Activated CD4-positive, alpha-beta T cell treated with anti-CD3 and anti-CD28 coated beads for 24 hours (primary cell): Measurements from ENCODE around the gene TMEM243.

ENCODE experiments used
- DNase-seq, 2 donors: peaks; one replicate each; pipeline ENCODE4 v3.0.0-alpha.2; 2020; ENCODE audit warnings: low read depth in 2 of 2

Gene TMEM243

GRCh38 chr7:87156709-87157108 is 62.8 kb downstream of the TMEM243 start:
- no peak for DNase-seq

- no peak for DNase-seq
Observed at GRCh38 chr7:87155788-87156187, 63.7 kb downstream of the TMEM243 start.

- DNase-seq: no peak
Observed at GRCh38 chr7:87154569-87154968, 65.0 kb downstream of the TMEM243 start.

DNA sequence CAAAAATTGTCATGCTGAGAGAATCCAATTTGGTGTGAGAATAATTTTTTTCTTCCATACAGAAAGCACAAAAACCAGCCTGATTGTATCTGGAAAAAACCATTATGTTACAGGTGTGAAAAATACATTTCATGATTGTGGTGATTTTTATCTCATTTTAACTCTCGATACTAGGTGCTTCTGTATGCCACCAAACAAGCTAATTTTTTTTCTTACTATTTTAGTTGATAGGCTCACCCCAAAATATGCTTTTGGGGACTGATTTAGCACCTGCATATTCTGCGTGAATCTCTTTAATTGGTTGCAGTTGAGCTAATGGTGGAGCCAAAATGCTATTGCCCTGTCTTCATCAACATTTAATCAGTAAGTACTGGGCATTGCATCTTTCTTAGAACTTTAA is 65.4 kb downstream of the TMEM243 start:
- no peak for DNase-seq

GRCh38 chr7:87152897-87153641 is 66.5 kb downstream of the TMEM243 start:
- peak in 1 of 2 donors; percentile 17 for DNase-seq

DNA sequence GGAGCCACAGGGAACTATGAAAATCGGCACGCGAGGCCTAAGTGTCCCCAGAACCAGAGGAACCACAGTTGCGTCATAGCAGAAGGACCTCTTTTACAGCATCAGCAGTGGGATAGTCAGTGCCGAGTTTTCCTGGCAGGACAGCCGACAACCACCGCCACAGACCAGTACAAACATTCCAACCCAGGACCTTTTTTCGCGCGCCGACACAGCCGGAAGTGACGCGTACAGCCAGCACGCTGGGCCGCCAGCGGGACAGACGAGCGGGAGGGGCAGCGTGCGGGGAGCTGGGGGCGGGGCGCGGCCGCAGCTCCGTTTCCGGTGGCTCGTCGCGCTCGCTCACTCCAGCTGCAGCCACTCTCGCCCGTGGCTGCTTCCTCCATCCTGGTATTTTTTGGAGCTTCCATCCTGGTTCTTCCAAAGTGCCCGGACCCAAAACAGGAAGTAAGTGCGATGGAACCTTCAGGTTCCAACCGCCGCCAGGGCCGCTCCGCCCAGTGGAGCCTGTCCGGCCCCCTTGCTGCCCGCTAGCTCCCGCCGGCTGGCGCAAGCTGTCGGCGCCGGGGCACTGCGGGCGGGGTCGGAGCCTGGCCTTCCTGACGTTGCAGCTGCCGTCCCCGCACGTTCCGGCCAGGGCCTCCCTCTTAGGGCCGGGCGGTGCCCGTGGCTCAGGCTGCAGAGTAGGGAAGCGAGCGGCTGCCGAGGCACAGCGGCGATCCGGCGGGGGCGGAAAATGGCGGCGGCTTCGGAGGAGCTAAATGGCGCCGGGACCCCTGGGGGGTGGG is 67.2 kb downstream of the TMEM243 start, which contains the start of gene DMTF1:
TSS of gene DMTF1 (plus strand) at position 342 of the 785 bp plus-strand sequence. CDS start 12,489 bp downstream, outside the sequence.
- DNase-seq: peak; percentile 77 to 82

DNA sequence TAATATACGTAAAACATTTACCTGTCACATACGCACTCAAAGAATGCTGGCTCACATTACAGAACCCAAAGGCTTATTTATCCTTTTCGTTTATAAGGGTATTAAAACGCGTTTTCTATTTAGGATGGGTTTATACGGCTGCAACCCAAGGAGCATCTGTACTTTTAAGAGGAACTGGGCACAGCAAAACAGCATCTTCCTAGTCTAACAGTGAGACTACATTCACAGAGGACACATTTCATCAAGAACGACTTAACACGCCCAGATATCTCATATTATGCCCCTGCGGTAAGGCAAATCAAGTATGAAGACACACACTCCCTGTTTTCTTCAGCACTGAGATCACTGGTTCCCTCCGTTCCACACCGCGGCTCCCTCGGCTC is 67.8 kb downstream of the TMEM243 start:
- DNase-seq: no peak

DNA sequence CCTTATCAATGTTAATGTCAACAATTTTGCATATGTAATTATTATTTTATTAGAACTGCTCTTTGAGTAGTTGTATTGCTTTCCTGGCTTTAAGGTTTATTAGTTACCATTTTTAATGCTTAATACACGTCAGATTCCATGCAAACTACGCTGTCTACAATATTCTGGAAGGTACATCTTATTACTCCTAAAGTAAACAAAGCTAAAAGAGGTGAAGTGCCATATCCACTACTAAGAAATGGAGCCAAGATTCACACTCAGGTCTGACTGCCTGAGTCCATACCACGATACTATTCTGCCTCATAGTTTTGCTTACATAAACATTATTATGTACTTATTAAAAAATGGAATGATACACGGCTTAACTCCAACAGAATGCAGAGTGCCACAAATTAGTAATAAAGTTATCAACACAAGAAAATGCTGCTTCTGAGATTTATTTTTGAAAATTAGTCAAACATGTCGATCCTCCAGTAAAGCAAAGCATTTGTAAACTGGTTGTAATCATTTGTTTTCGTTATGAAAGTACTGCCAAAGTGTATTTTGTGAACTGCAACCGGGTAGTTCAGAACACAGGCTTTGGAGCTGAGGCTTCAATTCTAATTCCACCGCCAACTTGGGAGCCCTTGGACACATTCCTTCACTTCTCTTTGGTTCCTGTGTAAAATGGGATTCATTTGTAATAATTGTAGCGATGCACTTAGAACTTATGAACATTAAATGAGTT is 68.4 kb downstream of the TMEM243 start:
- no peak for DNase-seq

GRCh38 chr7:87148332-87148955 is 71.1 kb downstream of the TMEM243 start:
- DNase-seq: no peak

- DNase-seq: no peak
Observed at GRCh38 chr7:87147500-87147899, 72.0 kb downstream of the TMEM243 start.

GRCh38 chr7:87146740-87147386 is 72.7 kb downstream of the TMEM243 start:
- no peak for DNase-seq
